Trophoblast cell (in vitro differentiated cells and primary cell): ENCODE data around the gene TEX38.

ENCODE experiments used
- DNase-seq, 2 donors: peaks; one replicate each; pipeline ENCODE4 v3.0.0-alpha.2; 2016
- H2AFZ ChIP-seq: 2 replicates; pipeline ENCODE4 v1.6.1; 2013; ENCODE audit warnings: low read length, moderate library complexity, mild to moderate bottlenecking; ENCODE audit not compliant: insufficient read depth, poor library complexity
- H2AK5ac ChIP-seq: 2 replicates; pipeline ENCODE4 v1.6.1; 2013; ENCODE audit warnings: mild to moderate bottlenecking, low read length
- H2BK120ac ChIP-seq: 2 replicates; pipeline ENCODE4 v1.6.1; 2013; ENCODE audit warnings: low read length, mild to moderate bottlenecking, moderate library complexity; ENCODE audit not compliant: insufficient read depth, poor library complexity
- H2BK12ac ChIP-seq: 2 replicates; pipeline ENCODE4 v1.6.1; 2013; ENCODE audit warnings: mild to moderate bottlenecking, low read length, moderate library complexity
- H2BK5ac ChIP-seq: 2 replicates; pipeline ENCODE4 v1.6.1; 2013; ENCODE audit warnings: low read length, low read depth, moderate library complexity, mild to moderate bottlenecking; ENCODE audit not compliant: poor library complexity
- H3K14ac ChIP-seq: 2 replicates; pipeline ENCODE4 v1.6.1; 2013; ENCODE audit warnings: mild to moderate bottlenecking, low read length
- H3K18ac ChIP-seq: 2 replicates; pipeline ENCODE4 v1.6.1; 2013; ENCODE audit warnings: mild to moderate bottlenecking, low read length
- H3K23ac ChIP-seq: 2 replicates; pipeline ENCODE4 v1.6.1; 2013; ENCODE audit warnings: low read length
- H3K27ac ChIP-seq: 2 replicates; pipeline ENCODE4 v1.5.1; 2013; ENCODE audit warnings: low read depth, mild to moderate bottlenecking, inconsistent platforms, low read length, moderate library complexity
- H3K27me3 ChIP-seq: 2 replicates; pipeline ENCODE4 v1.6.1; 2013; ENCODE audit warnings: inconsistent platforms, mild to moderate bottlenecking, low read length, moderate library complexity; ENCODE audit not compliant: insufficient read depth
- H3K36me3 ChIP-seq, 2 experiments: 1 replicate in 1 of 2; 2 replicates in 1 of 2; pipeline ENCODE4 v1.6.1; 2013; ENCODE audit warnings: low read length in 2 of 2, mild to moderate bottlenecking in 2 of 2, moderate library complexity in 1 of 2; ENCODE audit not compliant: insufficient read depth in 2 of 2, control insufficient read depth in 1 of 2
- H3K4ac ChIP-seq: 2 replicates; pipeline ENCODE4 v1.6.1; 2013; ENCODE audit warnings: low read depth, mild to moderate bottlenecking, low read length, moderate library complexity
- H3K4me1 ChIP-seq, 2 experiments: 1 replicate in 1 of 2; 2 replicates in 1 of 2; pipeline ENCODE4 v1.6.1; 2013; ENCODE audit warnings: low read length in 2 of 2, mild to moderate bottlenecking in 2 of 2, moderate library complexity in 1 of 2; ENCODE audit not compliant: insufficient read depth in 2 of 2, control insufficient read depth in 1 of 2
- H3K4me2 ChIP-seq: 2 replicates; pipeline ENCODE4 v1.6.1; 2013; ENCODE audit warnings: inconsistent platforms, mild to moderate bottlenecking, low read length, moderate library complexity
- H3K4me3 ChIP-seq: 2 replicates; pipeline ENCODE4 v1.5.1; 2013; ENCODE audit warnings: mild to moderate bottlenecking, low read depth, low read length, inconsistent platforms
- H3K79me1 ChIP-seq: one replicate; pipeline ENCODE4 v1.6.1; 2013; ENCODE audit warnings: low read length
- H3K79me2 ChIP-seq: 2 replicates; pipeline ENCODE4 v1.6.1; 2013; ENCODE audit warnings: low read length, mild to moderate bottlenecking; ENCODE audit not compliant: control insufficient read depth, insufficient read depth, poor library complexity
- H3K9ac ChIP-seq: 2 replicates; pipeline ENCODE4 v1.6.1; 2013; ENCODE audit warnings: mild to moderate bottlenecking, low read length
- H3K9me3 ChIP-seq: 2 replicates; pipeline ENCODE4 v1.6.1; 2013; ENCODE audit warnings: low read depth, mild to moderate bottlenecking, control low read depth, inconsistent platforms, low read length; ENCODE audit not compliant: insufficient read depth
- H4K12ac ChIP-seq: 2 replicates; pipeline ENCODE4 v1.6.1; 2013; ENCODE audit warnings: low read depth, mild to moderate bottlenecking, low read length, moderate library complexity
- H4K8ac ChIP-seq: 2 replicates; pipeline ENCODE4 v1.6.1; 2013; ENCODE audit warnings: low read depth, mild to moderate bottlenecking, low read length, moderate library complexity
- H4K91ac ChIP-seq: one replicate; pipeline ENCODE4 v1.6.1; 2013; ENCODE audit warnings: low read depth, mild to moderate bottlenecking, low read length, moderate library complexity
- WGBS: extraction: QIAGEN DNeasy Blood & Tissue Kit; methylation state at CpG from one replicate; pipeline ENCODE4 v1.1.7; 2013; ENCODE audit warnings: missing lambda C conversion rate; ENCODE audit not compliant: insufficient read length, insufficient coverage; ENCODE audit errors: extremely low coverage; 5-methylcytosine and 5-hydroxymethylcytosine counted together

The TEX38 gene

GRCh38 chr1:46665983-46666382 is 5.7 kb upstream of the TEX38 start:
- Histone ChIP-seq H3K4me1 (peaks cover 5 to 9% of the 10 kb centered on the region in 2 experiments), H4K12ac (no peak overlapping the region), H3K79me1 (peaks cover 2% of the 10 kb centered on the region), H3K23ac (no peak overlapping the region), H3K4me3 (no peak overlapping the region), H3K79me2 (peaks cover 4% of the 10 kb centered on the region), H2BK5ac (no peak overlapping the region), H2AK5ac (no peak overlapping the region), H3K18ac (no peak overlapping the region), H2BK120ac (no peak overlapping the region), H3K4me2 (no peak overlapping the region), H3K9ac (no peak overlapping the region), H4K91ac (no peak overlapping the region), H3K14ac (no peak overlapping the region), H2BK12ac (no peak overlapping the region), H3K27me3 (no peaks in the 10 kb centered on the region), H3K4ac (no peak overlapping the region), H4K8ac (no peak overlapping the region), H3K9me3 (no peaks in the 10 kb centered on the region), H3K36me3 (peaks cover 0 to 2% of the 10 kb centered on the region in 2 experiments), H3K27ac (no peak overlapping the region), H2AFZ (no peak overlapping the region)
- DNase-seq = no peak
- WGBS = no CpG with 5 or more reads among the region's 2 CpGs

GRCh38 chr1:46667782-46668760 is 3.6 kb upstream of the TEX38 start, which contains the start of gene ATPAF1:
ATPAF1 (minus strand) TSS chr1:46668364; CDS start chr1:46668322, 42 bp downstream.
- Histone ChIP-seq H2BK5ac (no peak within 1 kb of the TSS), H3K4me2 (peak within 1 kb of the TSS; percentile 70), H3K4ac (no peak within 1 kb of the TSS), H4K8ac (peak within 1 kb of the TSS; percentile 88), H3K27me3 (no peaks in the 10 kb centered on the region), H3K79me1 (peaks cover 2% of the 10 kb centered on the region), H2BK12ac (no peak within 1 kb of the TSS), H3K18ac (peak within 1 kb of the TSS; percentile 66), H3K23ac (no peak within 1 kb of the TSS), H3K4me1 (peaks cover 5 to 9% of the 10 kb centered on the region in 2 experiments), H2AK5ac (no peak within 1 kb of the TSS), H3K9ac (peak within 1 kb of the TSS; percentile 76), H3K27ac (no peak within 1 kb of the TSS), H3K9me3 (no peaks in the 10 kb centered on the region), H2BK120ac (peak within 1 kb of the TSS; percentile 67), H3K4me3 (peak within 1 kb of the TSS; percentile 90), H2AFZ (peak within 1 kb of the TSS; percentile 89), H3K36me3 (peaks cover 0 to 2% of the 10 kb centered on the region in 2 experiments), H4K12ac (peak within 1 kb of the TSS; percentile 83), H4K91ac (peak within 1 kb of the TSS; percentile 82), H3K14ac (peak within 1 kb of the TSS; percentile 82), H3K79me2 (peaks cover 4% of the 10 kb centered on the region)
- DNase-seq = peak; percentile 60 to 82
- no CpG with 5 or more reads among the region's 96 CpGs for WGBS

DNA sequence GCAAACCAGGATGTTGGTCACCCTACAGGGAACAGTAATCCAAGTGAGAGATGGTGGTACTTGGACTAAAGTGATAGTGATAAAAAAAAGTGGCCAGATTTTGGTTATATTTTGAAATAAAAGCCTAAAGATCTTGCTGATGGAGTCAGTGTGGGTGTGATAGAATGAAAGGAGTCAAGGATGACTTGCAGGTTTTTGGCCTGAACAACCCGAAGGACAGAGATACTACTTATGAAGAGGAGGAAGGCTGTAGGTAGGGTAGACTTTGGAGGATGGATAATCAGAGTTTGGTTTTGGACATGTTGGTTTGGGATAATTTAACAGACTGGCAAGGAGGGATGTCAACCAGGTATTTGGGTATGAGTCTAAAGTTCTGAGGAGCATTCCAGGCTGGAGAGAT is 1.5 kb upstream of the TEX38 start:
- H3K18ac ChIP-seq = no peak overlapping the region
- no peak overlapping the region for H4K8ac ChIP-seq
- no peak overlapping the region for H2AFZ ChIP-seq
- DNase-seq = no peak
- H2BK120ac ChIP-seq = no peak overlapping the region
- no peak overlapping the region for H3K9ac ChIP-seq
- H4K12ac ChIP-seq = no peak overlapping the region
- H3K79me1 ChIP-seq = peaks cover 2% of the 10 kb centered on the region
- H3K9me3 ChIP-seq = no peaks in the 10 kb centered on the region
- H3K4me3 ChIP-seq = no peak overlapping the region
- peaks cover 0 to 4% of the 10 kb centered on the region in 2 experiments for H3K36me3 ChIP-seq
- no peak overlapping the region for H3K23ac ChIP-seq
- H2BK12ac ChIP-seq = no peak overlapping the region
- no peak overlapping the region for H2AK5ac ChIP-seq
- H4K91ac ChIP-seq = no peak overlapping the region
- peaks cover 4% of the 10 kb centered on the region for H3K79me2 ChIP-seq
- WGBS = no CpG with 5 or more reads among the region's 1 CpG
- no peak overlapping the region for H3K14ac ChIP-seq
- peaks cover 5 to 9% of the 10 kb centered on the region in 2 experiments for H3K4me1 ChIP-seq
- no peak overlapping the region for H3K4ac ChIP-seq
- H3K27me3 ChIP-seq = no peaks in the 10 kb centered on the region
- no peak overlapping the region for H3K27ac ChIP-seq
- H2BK5ac ChIP-seq = no peak overlapping the region
- H3K4me2 ChIP-seq = no peak overlapping the region

GRCh38 chr1:46672696-46673095 is 1.0 kb downstream of the TEX38 start:
- no peak overlapping the region for H4K8ac ChIP-seq
- H3K9ac ChIP-seq = no peak overlapping the region
- no peak overlapping the region for H2BK120ac ChIP-seq
- peaks cover 1 to 11% of the 10 kb centered on the region in 2 experiments for H3K36me3 ChIP-seq
- peaks cover 4% of the 10 kb centered on the region for H3K79me2 ChIP-seq
- no peak overlapping the region for H4K91ac ChIP-seq
- no peaks in the 10 kb centered on the region for H3K9me3 ChIP-seq
- peaks cover 2% of the 10 kb centered on the region for H3K79me1 ChIP-seq
- H2AFZ ChIP-seq = no peak overlapping the region
- no peaks in the 10 kb centered on the region for H3K27me3 ChIP-seq
- H4K12ac ChIP-seq = no peak overlapping the region
- H3K4ac ChIP-seq = no peak overlapping the region
- no peak overlapping the region for H3K18ac ChIP-seq
- H2BK12ac ChIP-seq = no peak overlapping the region
- 100% methylated on average over 1 of the region's 8 CpGs for WGBS
- H3K23ac ChIP-seq = no peak overlapping the region
- peaks cover 0 to 6% of the 10 kb centered on the region in 2 experiments for H3K4me1 ChIP-seq
- H2AK5ac ChIP-seq = no peak overlapping the region
- DNase-seq = peak in 1 of 2 donors; percentile 18
- H2BK5ac ChIP-seq = no peak overlapping the region
- no peak overlapping the region for H3K14ac ChIP-seq
- H3K27ac ChIP-seq = no peak overlapping the region
- no peak overlapping the region for H3K4me2 ChIP-seq
- no peak overlapping the region for H3K4me3 ChIP-seq
